ENCODE data around the gene ANO9.

The ANO9 gene

DNA sequence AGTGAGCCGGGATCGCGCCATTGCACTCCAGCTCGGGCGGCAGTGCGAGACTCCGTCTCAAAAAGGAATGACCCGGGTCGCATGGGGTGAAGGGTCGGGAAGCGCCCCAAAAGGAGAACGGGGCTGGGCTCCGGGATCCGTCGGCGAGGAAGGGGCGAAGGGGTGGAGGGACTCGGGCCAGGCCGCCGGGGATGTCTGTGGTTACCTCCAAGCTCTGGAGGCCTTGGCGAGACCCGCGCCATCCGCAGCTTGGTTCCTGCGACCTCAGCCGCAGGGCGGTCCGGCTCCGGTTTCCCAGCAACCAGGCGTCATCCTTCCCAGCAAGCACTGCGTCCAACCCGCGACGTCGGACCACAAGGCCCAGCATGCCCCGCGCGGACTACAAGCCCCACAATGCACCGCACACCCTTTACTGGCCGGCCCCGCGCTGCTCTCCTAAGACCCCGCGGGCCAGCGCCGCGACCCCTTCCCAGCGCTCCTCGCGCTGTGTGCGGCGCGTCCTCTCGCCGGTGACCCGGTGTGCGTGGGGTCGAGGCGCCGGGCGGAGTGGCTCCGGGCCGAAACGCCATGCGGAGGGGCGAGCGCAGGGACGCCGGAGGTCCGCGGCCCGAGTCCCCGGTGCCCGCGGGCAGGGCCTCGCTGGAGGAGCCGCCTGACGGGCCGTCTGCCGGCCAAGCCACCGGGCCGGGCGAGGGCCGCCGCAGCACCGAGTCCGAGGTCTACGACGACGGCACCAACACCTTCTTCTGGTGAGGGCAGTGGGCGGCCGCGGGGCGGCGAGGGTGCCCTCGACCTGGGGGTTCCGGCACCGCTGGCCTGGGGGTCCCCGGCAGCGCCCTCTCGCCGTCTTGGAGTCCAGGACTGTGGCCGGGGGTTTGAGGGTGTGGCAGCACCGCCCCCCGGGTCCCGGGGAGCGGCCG, 8.3 kb upstream of the ANO9 start, which contains the start of gene PTDSS2:
Gene PTDSS2, plus strand, starts transcription at position 391 of the 920 bp plus-strand sequence. Its CDS starts 177 bp downstream, at position 568.
- H3K27me3 ChIP-seq (ENCODE audit: low read depth, low read length): no peaks in the 10 kb centered on the region
- peak within 1 kb of the TSS; percentile 23 for H3K27ac ChIP-seq (ENCODE audit: low read length)
- H3K4me3 ChIP-seq (ENCODE audit: low read depth in 1 of 2, low read length in 2 of 2): peak within 1 kb of the TSS; percentile 66 to 82
- H3K36me3 ChIP-seq (ENCODE audit: control insufficient read depth in 1 of 2, insufficient read depth in 2 of 2, low read length in 2 of 2): peaks cover 3 to 8% of the 10 kb centered on the region in 2 donors
- H3K9me3 ChIP-seq (ENCODE audit: control insufficient read depth in 1 of 2, low read length in 2 of 2): no peaks in the 10 kb centered on the region
- H3K4me1 ChIP-seq (ENCODE audit: control insufficient read depth in 1 of 2, insufficient read depth in 2 of 2, low read length in 2 of 2): peaks cover 11 to 35% of the 10 kb centered on the region in 2 donors

DNA sequence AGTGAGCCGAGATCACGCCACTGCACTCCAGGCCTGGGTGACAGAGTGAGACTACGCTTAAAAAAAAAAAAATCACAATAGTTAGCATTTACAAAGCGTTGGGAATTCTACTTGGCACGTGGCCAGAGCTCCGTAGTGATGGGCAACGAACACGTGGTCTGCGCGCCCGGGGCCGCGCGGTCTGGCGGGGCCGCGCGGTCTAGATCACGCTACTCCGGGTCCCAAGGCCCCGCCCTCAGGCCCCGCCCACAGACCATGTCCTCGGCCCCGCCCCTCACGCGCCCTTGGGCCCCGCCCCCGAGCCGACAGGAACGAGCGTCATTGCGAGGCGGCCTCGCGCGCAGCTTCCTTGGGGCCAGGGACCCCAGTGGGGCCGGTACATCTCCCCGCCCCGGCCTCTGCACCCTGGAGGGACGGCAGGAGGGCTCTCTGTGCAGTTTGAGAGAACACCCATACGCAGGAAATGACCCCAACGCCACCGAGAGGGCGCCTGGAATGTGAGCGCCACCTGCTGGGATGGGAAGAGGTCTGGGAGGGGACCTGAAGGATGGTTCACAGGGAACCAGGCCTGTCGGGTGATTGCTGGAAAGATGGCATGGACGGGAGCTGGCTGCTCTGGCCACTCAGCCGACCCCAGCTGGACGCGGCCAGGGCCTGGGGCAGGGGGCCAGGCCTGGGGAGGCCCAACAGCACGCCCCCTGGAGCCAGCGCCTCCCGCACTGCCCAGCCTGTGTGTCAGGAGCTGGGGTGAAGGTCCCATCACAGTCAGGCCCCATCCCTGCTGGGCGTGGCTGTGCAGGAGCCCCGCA, 6.3 kb upstream of the ANO9 start:
- no peaks in the 10 kb centered on the region for H3K27me3 ChIP-seq (ENCODE audit: low read depth, low read length)
- H3K9me3 ChIP-seq (ENCODE audit: control insufficient read depth in 1 of 2, low read length in 2 of 2): no peaks in the 10 kb centered on the region
- peaks cover 11 to 35% of the 10 kb centered on the region in 2 donors for H3K4me1 ChIP-seq (ENCODE audit: control insufficient read depth in 1 of 2, insufficient read depth in 2 of 2, low read length in 2 of 2)
- H3K4me3 ChIP-seq (ENCODE audit: low read depth in 1 of 2, low read length in 2 of 2): peak overlapping the region; percentile 72 to 74
- peak overlapping the region; percentile 84 for H3K27ac ChIP-seq (ENCODE audit: low read length)
- H3K36me3 ChIP-seq (ENCODE audit: control insufficient read depth in 1 of 2, insufficient read depth in 2 of 2, low read length in 2 of 2): peaks cover 0 to 2% of the 10 kb centered on the region in 2 donors

DNA sequence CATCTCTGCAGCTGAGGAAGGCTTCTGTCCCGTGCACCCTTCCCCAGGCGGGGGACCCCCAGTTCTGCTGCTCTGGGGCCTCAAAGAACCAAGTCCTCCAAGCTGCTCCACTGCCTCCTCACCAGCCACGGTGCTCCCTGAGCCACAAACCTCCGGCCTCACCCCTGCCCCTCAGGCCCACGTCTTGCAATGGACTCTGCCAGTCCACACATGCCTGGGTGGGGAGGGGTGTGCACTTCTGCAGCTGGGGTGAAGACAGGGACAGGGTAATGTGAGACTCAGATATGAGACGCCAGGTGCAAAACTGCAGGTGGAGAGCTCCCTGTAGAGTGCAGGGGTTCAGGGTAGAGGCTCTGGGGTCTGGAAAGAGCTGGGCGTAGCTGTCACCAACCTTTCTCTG, 5.1 kb upstream of the ANO9 start:
- H3K4me1 ChIP-seq (ENCODE audit: control insufficient read depth in 1 of 2, insufficient read depth in 2 of 2, low read length in 2 of 2): peaks cover 11 to 30% of the 10 kb centered on the region in 2 donors
- H3K36me3 ChIP-seq (ENCODE audit: control insufficient read depth in 1 of 2, insufficient read depth in 2 of 2, low read length in 2 of 2): no peaks in the 10 kb centered on the region
- H3K9me3 ChIP-seq (ENCODE audit: control insufficient read depth in 1 of 2, low read length in 2 of 2): no peaks in the 10 kb centered on the region
- peak overlapping the region; percentile 51 for H3K27ac ChIP-seq (ENCODE audit: low read length)
- no peak overlapping the region for H3K4me3 ChIP-seq (ENCODE audit: low read depth in 1 of 2, low read length in 2 of 2)
- no peaks in the 10 kb centered on the region for H3K27me3 ChIP-seq (ENCODE audit: low read depth, low read length)

DNA sequence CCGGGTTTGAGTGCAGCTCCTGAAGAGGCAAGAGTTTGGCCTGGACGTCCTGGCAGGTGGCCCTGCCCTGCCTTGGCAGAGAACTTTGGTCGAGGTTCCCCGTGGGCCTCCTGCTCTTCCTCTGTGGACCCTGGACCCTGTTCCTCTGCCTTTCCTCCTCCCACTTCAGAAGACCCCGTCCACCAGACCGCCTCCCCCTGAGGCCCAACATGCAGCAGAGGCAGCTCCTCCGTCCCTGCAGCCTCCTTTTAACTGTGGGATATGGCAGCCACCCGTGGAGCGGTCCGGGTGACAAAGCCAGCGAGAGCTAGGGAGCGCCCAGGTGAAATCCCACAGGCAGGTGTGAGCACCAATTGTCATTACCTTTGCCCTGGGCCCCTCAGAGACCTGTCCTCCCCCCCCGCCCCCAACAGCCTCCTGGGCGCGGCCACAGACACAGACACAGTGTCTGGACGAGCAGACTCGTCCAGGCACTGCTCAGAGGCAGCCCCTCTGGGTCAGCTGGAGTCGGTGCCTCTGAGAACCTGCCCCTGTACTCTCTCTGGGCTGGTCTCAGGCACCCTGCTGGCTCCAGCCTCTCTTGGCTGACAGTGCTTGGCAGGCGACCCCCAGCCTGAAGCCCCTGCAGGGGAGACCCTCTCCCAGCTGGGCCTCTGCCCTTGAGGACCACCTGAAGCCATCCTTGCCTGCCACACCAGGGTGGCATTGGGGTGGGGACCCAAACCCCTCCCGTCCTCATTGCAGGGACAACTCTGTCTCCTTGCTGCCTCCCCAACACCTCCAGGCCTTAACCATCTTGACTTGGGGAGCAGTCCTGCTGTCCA, 4.2 kb upstream of the ANO9 start:
- Histone ChIP-seq H3K27me3 (ENCODE audit: low read depth, low read length) (no peaks in the 10 kb centered on the region), H3K36me3 (ENCODE audit: control insufficient read depth in 1 of 2, insufficient read depth in 2 of 2, low read length in 2 of 2) (no peaks in the 10 kb centered on the region), H3K27ac (ENCODE audit: low read length) (peak overlapping the region; percentile 51), H3K4me1 (ENCODE audit: control insufficient read depth in 1 of 2, insufficient read depth in 2 of 2, low read length in 2 of 2) (peaks cover 5 to 21% of the 10 kb centered on the region in 2 donors), H3K4me3 (ENCODE audit: low read depth in 1 of 2, low read length in 2 of 2) (no peak overlapping the region), H3K9me3 (ENCODE audit: control insufficient read depth in 1 of 2, low read length in 2 of 2) (no peaks in the 10 kb centered on the region)

DNA sequence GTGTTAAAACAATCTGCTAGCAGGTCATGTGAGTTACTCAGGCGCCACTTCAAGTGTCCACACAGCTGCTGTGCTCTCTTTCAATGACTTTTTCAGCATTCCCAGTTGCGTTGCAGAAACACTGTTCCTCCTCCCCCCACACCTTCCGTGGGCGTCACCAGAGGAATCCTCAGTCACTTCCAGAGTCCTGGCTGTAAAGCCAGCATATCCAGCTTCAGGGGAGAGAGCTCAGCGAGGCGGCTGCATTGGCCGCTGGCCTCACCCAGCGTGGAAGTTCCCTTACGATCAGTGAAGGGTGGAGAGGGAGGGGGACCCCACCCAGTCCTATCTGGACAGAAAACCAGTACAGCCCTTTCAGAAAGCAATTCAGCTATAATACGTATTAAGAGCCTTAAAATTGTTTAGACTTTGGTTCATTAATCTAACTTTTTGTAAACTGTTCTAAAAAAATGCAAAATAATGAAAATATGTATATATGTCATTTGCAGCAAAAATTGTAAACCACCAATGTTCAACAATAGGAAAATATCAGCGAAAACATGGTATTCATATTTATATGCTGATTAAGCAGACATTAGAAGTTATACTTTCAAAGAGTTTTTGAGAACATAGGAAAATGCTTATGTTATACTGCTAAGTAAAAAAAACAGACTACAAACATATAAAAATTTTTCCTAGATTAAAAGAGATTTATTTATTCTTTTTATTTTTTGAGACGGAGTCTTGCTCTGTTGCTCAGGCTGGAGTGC, 2.8 kb upstream of the ANO9 start:
- Histone ChIP-seq H3K4me1 (ENCODE audit: control insufficient read depth in 1 of 2, insufficient read depth in 2 of 2, low read length in 2 of 2) (peaks cover 5 to 14% of the 10 kb centered on the region in 2 donors), H3K27me3 (ENCODE audit: low read depth, low read length) (no peaks in the 10 kb centered on the region), H3K27ac (ENCODE audit: low read length) (peak overlapping the region; percentile 2), H3K36me3 (ENCODE audit: control insufficient read depth in 1 of 2, insufficient read depth in 2 of 2, low read length in 2 of 2) (no peaks in the 10 kb centered on the region), H3K9me3 (ENCODE audit: control insufficient read depth in 1 of 2, low read length in 2 of 2) (no peaks in the 10 kb centered on the region), H3K4me3 (ENCODE audit: low read depth in 1 of 2, low read length in 2 of 2) (no peak overlapping the region)

DNA sequence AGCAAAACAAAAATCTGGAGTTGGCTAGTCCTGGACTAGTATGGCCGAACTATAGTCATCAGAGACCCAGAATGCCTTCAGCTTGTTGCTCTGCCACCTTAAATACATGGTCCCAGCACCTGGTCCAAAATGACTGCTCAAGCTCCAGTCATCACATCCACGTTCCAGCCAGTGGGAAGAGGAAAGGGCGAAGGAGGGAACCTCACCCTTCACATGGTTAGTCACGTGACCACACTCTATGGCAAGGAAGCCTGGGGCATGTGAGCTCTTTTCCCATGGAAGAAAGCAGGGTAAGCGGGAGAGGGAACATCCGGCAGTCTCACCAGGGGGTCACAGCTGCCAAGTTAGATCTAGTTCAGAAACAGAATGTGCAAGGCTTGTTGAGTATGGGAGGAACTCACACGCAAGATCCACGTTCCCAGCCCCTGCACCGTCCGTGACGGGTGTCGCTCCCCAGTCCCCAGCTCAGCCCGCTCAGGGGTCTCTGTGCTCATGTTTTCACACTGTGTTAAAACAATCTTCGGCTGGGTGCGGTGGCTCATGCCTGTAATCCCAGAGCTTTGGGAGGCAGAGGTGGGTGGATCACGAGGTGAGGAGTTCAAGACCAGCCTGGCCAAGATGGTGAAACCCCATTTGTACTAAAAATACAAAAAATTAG, 1.9 kb upstream of the ANO9 start:
- H3K9me3 ChIP-seq (ENCODE audit: control insufficient read depth in 1 of 2, low read length in 2 of 2): no peaks in the 10 kb centered on the region
- peaks cover 2 to 5% of the 10 kb centered on the region in 2 donors for H3K4me1 ChIP-seq (ENCODE audit: control insufficient read depth in 1 of 2, insufficient read depth in 2 of 2, low read length in 2 of 2)
- H3K36me3 ChIP-seq (ENCODE audit: control insufficient read depth in 1 of 2, insufficient read depth in 2 of 2, low read length in 2 of 2): no peaks in the 10 kb centered on the region
- H3K4me3 ChIP-seq (ENCODE audit: low read depth in 1 of 2, low read length in 2 of 2): no peak overlapping the region
- H3K27ac ChIP-seq (ENCODE audit: low read length): no peak overlapping the region
- H3K27me3 ChIP-seq (ENCODE audit: low read depth, low read length): no peaks in the 10 kb centered on the region

DNA sequence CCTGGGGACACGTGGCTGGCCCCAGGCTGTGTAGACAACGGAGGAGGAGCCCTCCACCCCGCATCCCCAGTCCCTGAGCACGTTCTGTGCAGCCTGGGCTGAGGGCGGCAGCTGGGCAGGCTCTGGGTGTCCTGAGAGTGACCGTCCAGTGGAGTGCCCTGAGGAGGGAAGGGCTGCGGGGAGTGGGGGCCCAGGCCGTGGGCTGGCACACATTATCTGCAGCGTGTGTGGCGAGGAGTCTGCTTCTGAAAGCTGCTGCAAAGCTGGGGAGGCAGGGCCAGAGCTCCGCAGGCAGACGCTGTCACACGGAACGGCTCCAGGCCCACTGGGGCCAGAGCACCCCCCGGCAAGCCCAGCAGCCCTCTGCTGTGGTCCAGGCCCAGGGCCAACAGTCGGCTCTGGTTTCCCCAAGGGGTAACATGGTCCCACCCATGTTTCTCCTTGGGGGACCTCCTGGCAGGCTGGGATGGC, 835 bp upstream of the ANO9 start:
- H3K9me3 ChIP-seq (ENCODE audit: control insufficient read depth in 1 of 2, low read length in 2 of 2): no peaks in the 10 kb centered on the region
- no peaks in the 10 kb centered on the region for H3K27me3 ChIP-seq (ENCODE audit: low read depth, low read length)
- H3K27ac ChIP-seq (ENCODE audit: low read length): no peak overlapping the region
- H3K36me3 ChIP-seq (ENCODE audit: control insufficient read depth in 1 of 2, insufficient read depth in 2 of 2, low read length in 2 of 2): no peaks in the 10 kb centered on the region
- H3K4me3 ChIP-seq (ENCODE audit: low read depth in 1 of 2, low read length in 2 of 2): no peak overlapping the region
- H3K4me1 ChIP-seq (ENCODE audit: control insufficient read depth in 1 of 2, insufficient read depth in 2 of 2, low read length in 2 of 2): no peaks in the 10 kb centered on the region

DNA sequence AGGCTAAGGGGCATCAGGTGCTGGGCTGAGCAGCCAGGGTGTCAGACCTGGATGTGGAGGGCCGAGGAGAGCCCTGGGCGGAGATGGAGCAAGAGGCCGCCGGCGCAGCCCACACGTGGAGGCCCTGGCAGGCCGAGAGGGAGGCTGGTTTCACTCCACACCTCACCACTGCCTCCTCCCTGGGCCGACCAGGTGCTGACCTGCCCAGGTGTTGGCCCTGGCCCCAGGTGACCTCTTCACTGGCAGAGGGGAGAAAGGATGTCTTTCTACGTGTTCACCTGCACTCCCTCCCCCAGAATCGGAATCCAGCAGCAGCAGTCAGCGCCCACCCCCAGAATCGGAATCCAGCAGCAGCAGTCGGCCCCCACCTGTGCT, 781 bp downstream of the ANO9 start:
- H3K9me3 ChIP-seq (ENCODE audit: control insufficient read depth in 1 of 2, low read length in 2 of 2): no peaks in the 10 kb centered on the region
- H3K27ac ChIP-seq (ENCODE audit: low read length): no peak overlapping the region
- no peaks in the 10 kb centered on the region for H3K4me1 ChIP-seq (ENCODE audit: control insufficient read depth in 1 of 2, insufficient read depth in 2 of 2, low read length in 2 of 2)
- no peaks in the 10 kb centered on the region for H3K27me3 ChIP-seq (ENCODE audit: low read depth, low read length)
- no peaks in the 10 kb centered on the region for H3K36me3 ChIP-seq (ENCODE audit: control insufficient read depth in 1 of 2, insufficient read depth in 2 of 2, low read length in 2 of 2)
- peak overlapping the region in 1 of 2 donors; percentile 16 for H3K4me3 ChIP-seq (ENCODE audit: low read depth in 1 of 2, low read length in 2 of 2)

DNA sequence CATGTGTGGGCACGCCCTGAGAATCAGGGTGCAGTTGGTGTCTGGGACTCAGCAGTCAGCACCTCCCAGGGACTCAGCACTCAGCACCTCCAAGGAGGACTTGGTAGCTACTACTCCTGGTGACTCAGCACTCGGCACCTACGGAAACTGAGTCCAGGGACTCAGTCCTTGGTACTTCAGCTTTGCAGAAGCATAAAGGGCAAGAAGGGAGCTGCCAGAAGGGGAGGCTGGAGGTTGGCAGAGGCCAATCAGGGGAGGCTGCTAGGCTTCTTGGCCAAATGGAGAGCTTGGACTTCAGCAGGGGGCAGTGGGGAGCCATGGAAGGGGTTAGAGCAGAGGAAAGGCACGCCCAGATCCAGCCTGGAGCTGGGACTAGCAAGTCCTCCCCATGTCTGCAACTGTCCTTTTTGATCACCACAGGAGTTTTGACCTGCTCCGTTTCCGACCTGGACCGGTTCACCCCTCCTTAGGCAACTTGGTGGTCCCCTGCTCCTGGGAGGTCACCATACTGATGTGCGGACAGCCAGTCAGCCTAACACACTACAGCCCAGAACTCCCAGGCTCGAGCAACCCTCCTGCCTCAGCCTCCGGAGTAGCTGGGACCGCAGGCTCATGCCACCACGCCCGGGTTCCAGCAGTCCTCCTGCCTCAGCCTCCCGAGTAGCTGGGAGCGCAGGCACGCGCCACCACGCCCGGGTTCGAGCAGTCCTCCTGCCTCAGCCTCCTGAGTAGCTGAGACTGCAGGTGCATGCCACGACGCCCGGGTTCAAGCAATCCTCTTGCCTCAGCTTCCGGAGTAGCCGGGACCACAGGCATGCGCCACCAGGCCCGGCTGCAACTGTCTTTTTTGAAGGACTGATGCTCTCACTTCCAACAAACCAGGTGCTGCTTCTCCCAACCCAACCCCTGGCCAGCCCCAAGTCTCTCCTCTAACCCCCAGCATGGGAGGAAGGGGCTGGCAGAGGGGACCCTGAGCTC, 1.5 kb downstream of the ANO9 start:
- Histone ChIP-seq H3K27me3 (ENCODE audit: low read depth, low read length) (no peaks in the 10 kb centered on the region), H3K27ac (ENCODE audit: low read length) (no peak overlapping the region), H3K4me3 (ENCODE audit: low read depth in 1 of 2, low read length in 2 of 2) (no peak overlapping the region), H3K9me3 (ENCODE audit: control insufficient read depth in 1 of 2, low read length in 2 of 2) (no peaks in the 10 kb centered on the region), H3K36me3 (ENCODE audit: control insufficient read depth in 1 of 2, insufficient read depth in 2 of 2, low read length in 2 of 2) (no peaks in the 10 kb centered on the region), H3K4me1 (ENCODE audit: control insufficient read depth in 1 of 2, insufficient read depth in 2 of 2, low read length in 2 of 2) (no peaks in the 10 kb centered on the region)
